Naive thymus-derived CD4-positive, alpha-beta T cell (primary cell): ENCODE results near the gene ELL. TPM values are rescaled to one million over a fixed set of nuclear protein-coding genes. Genes with fewer than 3 reads are reported as not detected.
A peak's percentile ranks its signal among the peaks of the same experiment; 100 is the strongest.

Experiments
- ATAC-seq: fragments of 150-1000 bp; cut with Tn5 transposase; 2 replicates; pipeline ENCODE4 v1.10.0; 2021; ENCODE audit warnings: mild to moderate bottlenecking, moderate library complexity
- CTCF ChIA-PET: fragments of 350-600 bp; sonication (Branson Sonifier 250); formaldehyde crosslinking; loops from one replicate; lab custom pipeline; 2021; ENCODE audit warnings: antibody characterized with exemption; lab: Charles Lee
- POLR2A ChIA-PET: fragments of 350-600 bp; sonication (Branson Sonifier 250); formaldehyde crosslinking; loops from one replicate; lab custom pipeline; 2021; ENCODE audit warnings: antibody characterized with exemption, inconsistent platforms; lab: Charles Lee
- DNase-seq, 9 donors: peaks; one replicate each; pipeline versions ENCODE4 v3.0.0 to v3.0.0-alpha.2; 2020 to 2022; ENCODE audit warnings: mixed read lengths in 1 of 9
- H3K27ac ChIP-seq: one replicate; pipeline ENCODE4 v1.7.0; 2013; ENCODE audit warnings: mild to moderate bottlenecking, low read depth, low read length, moderate library complexity
- H3K27me3 ChIP-seq, 2 donors: one replicate each; pipeline ENCODE4 v1.7.0; 2013; ENCODE audit warnings: low read length in 2 of 2, mild to moderate bottlenecking in 2 of 2, moderate library complexity in 2 of 2; ENCODE audit not compliant: control insufficient read depth in 2 of 2, insufficient read depth in 2 of 2
- H3K36me3 ChIP-seq, 3 experiments: 1 replicate in 2 of 3; 2 replicates in 1 of 3; pipeline ENCODE4 v1.7.0; 2013; ENCODE audit warnings: low read length in 3 of 3, mild to moderate bottlenecking in 3 of 3, moderate library complexity in 1 of 3; ENCODE audit not compliant: insufficient read depth in 3 of 3, control insufficient read depth in 2 of 3
- H3K4me1 ChIP-seq, 2 donors: one replicate each; pipeline ENCODE4 v1.7.0; 2013; ENCODE audit warnings: low read length in 2 of 2, mild to moderate bottlenecking in 2 of 2, moderate library complexity in 1 of 2; ENCODE audit not compliant: control insufficient read depth in 2 of 2, insufficient read depth in 2 of 2
- H3K4me3 ChIP-seq: 2 replicates; pipeline ENCODE4 v1.7.0; 2013; ENCODE audit warnings: mild to moderate bottlenecking, low read length
- H3K9me3 ChIP-seq, 3 experiments: 1 replicate in 2 of 3; 2 replicates in 1 of 3; pipeline ENCODE4 v1.7.0; 2013; ENCODE audit warnings: low read length in 3 of 3; ENCODE audit not compliant: control insufficient read depth in 2 of 3
- H3K27ac Mint-ChIP-seq, 9 donors: one replicate each; pipeline ENCODE4 v1.8.0; 2020 to 2022; ENCODE audit warnings: mixed read lengths in 9 of 9, mild to moderate bottlenecking in 8 of 9, moderate library complexity in 5 of 9, inconsistent platforms in 2 of 9
- H3K27me3 Mint-ChIP-seq, 5 donors: one replicate each; pipeline ENCODE4 v1.8.0; 2021 to 2022; ENCODE audit warnings: mixed read lengths in 5 of 5, mild to moderate bottlenecking in 1 of 5
- H3K36me3 Mint-ChIP-seq, 5 donors: one replicate each; pipeline ENCODE4 v1.8.0; 2020 to 2022; ENCODE audit warnings: mixed read lengths in 5 of 5, mild to moderate bottlenecking in 3 of 5, inconsistent platforms in 1 of 5
- H3K4me1 Mint-ChIP-seq, 7 donors: one replicate each; pipeline ENCODE4 v1.8.0; 2020 to 2022; ENCODE audit warnings: mixed read lengths in 7 of 7, mild to moderate bottlenecking in 3 of 7, inconsistent platforms in 1 of 7
- H3K4me3 Mint-ChIP-seq, 10 donors: one replicate each; pipeline ENCODE4 v1.8.0; 2020 to 2022; ENCODE audit warnings: mild to moderate bottlenecking in 10 of 10, mixed read lengths in 10 of 10, moderate library complexity in 6 of 10, inconsistent platforms in 2 of 10
- H3K9me3 Mint-ChIP-seq, 11 donors: one replicate each; pipeline ENCODE4 v1.8.0; 2020 to 2022; ENCODE audit warnings: mixed read lengths in 11 of 11, mild to moderate bottlenecking in 4 of 11, inconsistent platforms in 1 of 11, moderate library complexity in 1 of 11
- intact Hi-C, 2 donors: fragments of 100-400 bp; cut with micrococcal nuclease; formaldehyde crosslinking; loops; one replicate each; pipeline ENCODE4 v1.15.1; 2023
- polyA plus RNA-seq, 2 donors: library from polyadenylated mRNA; unstranded; fragments of 300-500 nt; fragmentation: Illumina TruSeq; gene quantifications; one replicate each; pipeline ENCODE4 v1.2.3, GENCODE V29; 2021
- total RNA-seq, 6 experiments: library from RNA in 5 of 6; stranded (reverse) in 5 of 6; gene quantifications; 1 replicate in 5 of 6; 2 replicates in 1 of 6; pipeline ENCODE4 v1.2.3 and lab custom pipeline; 2021 to 2026

The ELL gene
- total and polyA plus RNA-seq, 7 experiments from 2014 or later = 8.9 to 70.4 (median 22.1) TPM

- intact Hi-C loops = loop anchor here (10.0 kb wide), 2 partner anchors 58 to 208 kb away; partner anchors contain the start of gene ELL (in 1 of the 2)
- Histone ChIP-seq H3K36me3 (peaks cover under 1 to 45% (median 4%) of the 10 kb centered on the region in 3 experiments), H3K27ac (no peak overlapping the region), H3K4me1 (peaks cover 0 to 9% of the 10 kb centered on the region in 2 donors), H3K27me3 (no peaks in the 10 kb centered on the region), H3K9me3 (no peaks in the 10 kb centered on the region), H3K4me3 (no peak overlapping the region)
- ChIA-PET CTCF (interaction anchor here (1.2 kb wide), 1 partner anchor 380 kb away, joined by 3 read pairs; no protein-coding TSS in a partner anchor), POLR2A (no interaction called here)
- no peak overlapping the region for H3K4me3 Mint-ChIP-seq
- peaks cover 0 to 24% (median 8%) of the 10 kb centered on the region in 7 donors for H3K4me1 Mint-ChIP-seq
- H3K27me3 Mint-ChIP-seq = no peaks in the 10 kb centered on the region
- H3K27ac Mint-ChIP-seq = no peak overlapping the region
- H3K9me3 Mint-ChIP-seq = no peaks in the 10 kb centered on the region
- no peak for ATAC-seq
- DNase-seq = no peak
- H3K36me3 Mint-ChIP-seq = peaks cover 0 to 8% (median 3%) of the 10 kb centered on the region in 5 donors
Measured at GRCh38 chr19:18466354-18466753, 55.5 kb downstream of the ELL start.

DNA sequence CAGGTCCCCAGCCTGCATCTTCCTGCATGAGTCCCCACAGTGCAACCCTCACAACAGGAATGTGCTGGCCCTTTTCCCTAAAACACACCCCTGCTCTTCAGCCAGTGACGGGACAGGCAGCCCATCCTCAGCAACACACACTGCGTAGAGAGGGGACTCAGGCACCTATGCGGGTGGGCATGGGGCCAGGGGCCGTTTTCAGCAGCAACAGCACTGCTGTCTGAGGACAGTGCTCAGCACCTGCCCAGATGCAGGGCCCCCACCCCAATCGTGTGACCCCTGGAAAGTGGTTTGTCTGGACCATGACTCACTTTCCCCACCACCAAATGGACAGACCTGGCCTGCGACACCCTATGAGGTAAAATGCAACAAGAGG, 55.9 kb downstream of the ELL start:
- CTCF ChIA-PET = interaction anchor here (1.2 kb wide), 1 partner anchor 381 kb away, joined by 3 read pairs; no protein-coding TSS in a partner anchor
- Histone ChIP-seq H3K9me3 (no peaks in the 10 kb centered on the region), H3K27ac (no peak overlapping the region), H3K27me3 (no peaks in the 10 kb centered on the region), H3K4me1 (peaks cover 0 to 9% of the 10 kb centered on the region in 2 donors), H3K4me3 (no peak overlapping the region), H3K36me3 (peaks cover 3 to 49% (median 4%) of the 10 kb centered on the region in 3 experiments)
- Mint-ChIP-seq H3K4me3 (no peak overlapping the region), H3K27me3 (no peaks in the 10 kb centered on the region), H3K27ac (no peak overlapping the region), H3K4me1 (peaks cover 0 to 24% (median 8%) of the 10 kb centered on the region in 7 donors), H3K9me3 (no peaks in the 10 kb centered on the region), H3K36me3 (peaks cover 0 to 8% (median 3%) of the 10 kb centered on the region in 5 donors)
- intact Hi-C loops = loop anchor here (10.0 kb wide), 2 partner anchors 59 to 209 kb away; partner anchors contain the start of gene ELL (in 1 of the 2)
- no peak for ATAC-seq
- no peak for DNase-seq
- POLR2A ChIA-PET = no interaction called here

DNA sequence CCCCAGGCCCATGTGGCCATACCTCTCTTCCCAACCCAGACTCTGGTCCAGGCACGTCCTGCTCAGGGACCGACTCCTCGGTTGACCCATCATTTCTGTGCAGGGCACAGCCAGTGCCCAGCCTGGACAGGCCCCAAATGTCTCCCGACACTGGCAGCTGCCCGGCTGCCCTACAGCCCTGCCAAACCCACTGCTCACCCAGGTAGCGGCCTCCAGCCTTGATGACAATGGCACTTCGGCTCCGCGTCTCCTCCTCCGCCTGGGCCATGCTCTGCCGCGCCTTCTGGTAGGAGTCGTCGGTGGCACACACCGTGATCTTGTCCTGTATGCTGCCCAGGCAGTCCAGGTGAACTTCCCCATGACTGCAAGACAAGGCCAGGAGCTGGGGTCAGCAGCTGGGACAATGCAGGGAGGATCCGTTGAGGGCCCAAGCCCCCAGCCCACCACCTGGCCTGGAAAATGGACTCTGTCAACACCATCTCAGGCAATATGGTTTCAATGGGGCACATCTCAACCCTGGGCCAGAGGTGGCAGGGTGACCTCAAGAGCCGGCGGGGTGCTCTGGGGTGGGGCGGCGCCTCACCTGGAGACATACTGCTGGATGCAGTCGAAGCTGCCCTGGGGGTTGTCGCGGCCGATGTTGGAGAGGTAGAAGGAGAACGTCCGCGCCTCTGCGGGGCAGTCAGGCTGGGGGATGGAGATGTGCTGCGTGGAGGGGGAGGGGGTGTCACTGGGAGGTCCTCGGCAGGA, 56.5 kb downstream of the ELL start:
- intact Hi-C loops = loop anchor here (10.0 kb wide), 2 partner anchors 59 to 209 kb away; partner anchors contain the start of gene ELL (in 1 of the 2)
- peak overlapping the region in 1 of 10 donors; percentile 18 for H3K4me3 Mint-ChIP-seq
- no peaks in the 10 kb centered on the region for H3K9me3 Mint-ChIP-seq
- H3K36me3 ChIP-seq = peaks cover 2 to 50% (median 8%) of the 10 kb centered on the region in 3 experiments
- H3K27me3 Mint-ChIP-seq = no peaks in the 10 kb centered on the region
- no peak overlapping the region for H3K27ac ChIP-seq
- H3K4me1 Mint-ChIP-seq = peaks cover 0 to 23% (median 8%) of the 10 kb centered on the region in 7 donors
- no peaks in the 10 kb centered on the region for H3K9me3 ChIP-seq
- peaks cover 0 to 9% of the 10 kb centered on the region in 2 donors for H3K4me1 ChIP-seq
- ChIA-PET POLR2A (no interaction called here), CTCF (interaction anchor here (0.5 to 0.6 kb wide), 2 partner anchors 405 to 477 kb away, joined by 3 to 4 read pairs; no protein-coding TSS in a partner anchor)
- H3K27me3 ChIP-seq = no peaks in the 10 kb centered on the region
- peaks cover 0 to 8% (median 3%) of the 10 kb centered on the region in 5 donors for H3K36me3 Mint-ChIP-seq
- ATAC-seq = no peak
- no peak for DNase-seq
- H3K27ac Mint-ChIP-seq = peak overlapping the region in 2 of 9 donors; percentile 25 to 50
- no peak overlapping the region for H3K4me3 ChIP-seq

GRCh38 chr19:18464646-18465045, 57.2 kb downstream of the ELL start:
- Mint-ChIP-seq H3K27me3 (no peaks in the 10 kb centered on the region), H3K4me1 (peaks cover 0 to 19% (median 7%) of the 10 kb centered on the region in 7 donors), H3K27ac (peak overlapping the region in 1 of 9 donors; percentile 74), H3K36me3 (peaks cover 0 to 8% (median 3%) of the 10 kb centered on the region in 5 donors), H3K4me3 (no peak overlapping the region), H3K9me3 (no peaks in the 10 kb centered on the region)
- ATAC-seq = no peak
- no peak overlapping the region for H3K4me3 ChIP-seq
- no peaks in the 10 kb centered on the region for H3K9me3 ChIP-seq
- POLR2A ChIA-PET = no interaction called here
- intact Hi-C loops = loop anchor here (10.0 kb wide), 2 partner anchors 60 to 210 kb away; partner anchors contain the start of gene ELL (in 1 of the 2)
- no peak for DNase-seq
- peaks cover 8 to 56% (median 10%) of the 10 kb centered on the region in 3 experiments for H3K36me3 ChIP-seq
- peaks cover 0 to 2% of the 10 kb centered on the region in 2 donors for H3K4me1 ChIP-seq
- no peaks in the 10 kb centered on the region for H3K27me3 ChIP-seq
- H3K27ac ChIP-seq = no peak overlapping the region
- CTCF ChIA-PET = interaction anchor here (0.5 to 0.6 kb wide), 2 partner anchors 478 to 480 kb away, joined by 3 to 4 read pairs; no protein-coding TSS in a partner anchor

DNA sequence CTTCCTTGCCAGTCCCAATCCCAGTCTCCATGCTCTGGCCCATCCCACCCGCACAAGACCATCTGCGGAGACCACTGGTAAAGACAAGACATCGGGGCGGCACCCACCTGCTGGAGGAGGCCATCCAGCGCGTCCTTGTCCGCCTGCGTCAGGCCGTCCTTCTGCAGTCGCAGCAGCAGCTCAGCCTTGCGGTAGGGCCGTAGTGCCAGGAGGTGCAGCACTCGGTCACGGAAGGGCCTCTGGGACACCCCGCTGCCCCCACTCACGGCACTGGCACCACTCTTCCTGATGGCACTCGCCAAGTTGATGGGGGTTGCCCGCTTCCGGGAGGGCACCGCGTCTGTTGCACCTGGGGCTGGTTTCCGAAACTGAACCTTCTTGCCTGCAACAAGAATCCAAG, 60.4 kb downstream of the ELL start:
- H3K9me3 ChIP-seq = no peaks in the 10 kb centered on the region
- H3K9me3 Mint-ChIP-seq = no peaks in the 10 kb centered on the region
- ChIA-PET POLR2A (interaction anchor here (0.8 kb wide), 1 partner anchor 40 kb away, joined by 5 read pairs; no protein-coding TSS in a partner anchor), CTCF (interaction anchor here (0.9 to 1.2 kb wide), 4 partner anchors 11 to 127 kb away, joined by 3 to 6 read pairs (median 5); partner anchors contain the start of gene REX1BD)
- DNase-seq = no peak
- no peaks in the 10 kb centered on the region for H3K4me1 ChIP-seq
- no peak overlapping the region for H3K4me3 ChIP-seq
- peaks cover 0 to 10% (median 8%) of the 10 kb centered on the region in 5 donors for H3K36me3 Mint-ChIP-seq
- peak overlapping the region in 2 of 9 donors; percentile 34 to 78 for H3K27ac Mint-ChIP-seq
- ATAC-seq = no peak
- no peak overlapping the region for H3K4me3 Mint-ChIP-seq
- H3K4me1 Mint-ChIP-seq = peaks cover 0 to 13% (median 7%) of the 10 kb centered on the region in 7 donors
- H3K27me3 ChIP-seq = no peaks in the 10 kb centered on the region
- intact Hi-C loops = loop anchor here (10.0 kb wide), 2 partner anchors 63 to 213 kb away; partner anchors contain the start of gene ELL (in 1 of the 2)
- H3K36me3 ChIP-seq = peaks cover 8 to 81% (median 10%) of the 10 kb centered on the region in 3 experiments
- no peaks in the 10 kb centered on the region for H3K27me3 Mint-ChIP-seq
- H3K27ac ChIP-seq = no peak overlapping the region

DNA sequence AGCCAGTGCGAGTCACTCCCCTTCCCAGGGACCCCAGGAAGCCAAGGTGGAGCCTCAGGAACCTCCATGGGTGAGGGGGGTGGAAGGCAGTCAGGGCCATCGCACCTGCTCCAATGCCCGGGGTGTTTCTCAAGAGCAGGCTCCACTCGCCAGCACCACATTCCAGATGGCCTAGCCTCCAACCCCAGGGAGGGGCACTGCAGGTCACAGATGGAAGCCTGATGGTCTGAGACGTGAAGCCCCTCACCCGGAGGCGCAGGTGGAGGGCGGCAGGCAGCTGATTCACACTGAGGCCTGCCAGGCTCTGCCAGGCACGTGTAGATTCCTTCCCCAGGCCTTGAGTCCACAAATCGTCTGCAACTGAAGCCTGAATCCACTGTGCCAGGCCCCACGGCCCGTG, 61.0 kb downstream of the ELL start:
- CTCF ChIA-PET = interaction anchor here (0.9 to 1.2 kb wide), 2 partner anchors 10 to 18 kb away, joined by 4 to 6 read pairs; no protein-coding TSS in a partner anchor
- DNase-seq (no peak), ATAC-seq (no peak)
- Histone ChIP-seq H3K27me3 (no peaks in the 10 kb centered on the region), H3K9me3 (no peaks in the 10 kb centered on the region), H3K4me3 (no peak overlapping the region), H3K27ac (no peak overlapping the region), H3K4me1 (no peaks in the 10 kb centered on the region), H3K36me3 (peaks cover 8 to 83% (median 10%) of the 10 kb centered on the region in 3 experiments)
- POLR2A ChIA-PET = no interaction called here
- no peaks in the 10 kb centered on the region for H3K27me3 Mint-ChIP-seq
- no peaks in the 10 kb centered on the region for H3K9me3 Mint-ChIP-seq
- intact Hi-C loops = loop anchor here (10.0 kb wide), 2 partner anchors 64 to 214 kb away; partner anchors contain the start of gene ELL (in 1 of the 2)
- H3K4me3 Mint-ChIP-seq = no peak overlapping the region
- no peak overlapping the region for H3K27ac Mint-ChIP-seq
- peaks cover 0 to 16% (median 8%) of the 10 kb centered on the region in 5 donors for H3K36me3 Mint-ChIP-seq
- H3K4me1 Mint-ChIP-seq = peaks cover 0 to 17% (median 7%) of the 10 kb centered on the region in 7 donors
